H1 (cell line): ENCODE data around the gene SLC26A8. TPM values are rescaled to one million over a fixed set of nuclear protein-coding genes. Genes with fewer than 3 reads are reported as not detected.

Experiments used
- CTCF ChIA-PET: fragments of 300-600 bp; sonication (Branson Sonifier 250); formaldehyde crosslinking; loops from one replicate; lab custom pipeline; 2021; ENCODE audit not compliant: partially characterized antibody; lab: Charles Lee
- POLR2A ChIA-PET: fragments of 300-600 bp; sonication (Branson Sonifier 250); formaldehyde crosslinking; loops from one replicate; lab custom pipeline; 2021; ENCODE audit warnings: inconsistent platforms; ENCODE audit not compliant: partially characterized antibody; lab: Charles Lee
- DNase-seq, 2 experiments: peaks; one replicate each; pipeline versions ENCODE4 v3.0.0 to v3.0.0-alpha.2; 2010 to 2022; ENCODE audit warnings: low spot score in 2 of 2, low read depth in 1 of 2, mixed read lengths in 1 of 2
- FAIRE-seq: peaks from 2 replicates; lab custom pipeline; 2011; peaks lifted over from hg19 to GRCh38; lab: Jason Lieb, UNC
- H2AFZ ChIP-seq: 2 replicates; pipeline ENCODE4 v1.8.1; 2012; ENCODE audit warnings: low read length, inconsistent platforms
- H2AK5ac ChIP-seq: 2 replicates; pipeline ENCODE4 v1.6.1; 2013; ENCODE audit warnings: low read depth, low read length
- H2BK120ac ChIP-seq: replicated peaks from 2 replicates; pipeline ENCODE3; 2013; ENCODE audit warnings: low read depth, low read length, inconsistent platforms
- H2BK12ac ChIP-seq: 2 replicates; pipeline ENCODE4 v1.6.1; 2013; ENCODE audit warnings: low read depth, low read length
- H2BK15ac ChIP-seq: 2 replicates; pipeline ENCODE4 v1.6.1; 2013; ENCODE audit warnings: low read length
- H2BK20ac ChIP-seq: 2 replicates; pipeline ENCODE4 v1.6.1; 2013; ENCODE audit warnings: low read length
- H2BK5ac ChIP-seq: 2 replicates; pipeline ENCODE4 v1.6.1; 2013; ENCODE audit warnings: low read depth, low read length
- H3K14ac ChIP-seq: 2 replicates; pipeline ENCODE4 v1.6.1; 2013; ENCODE audit warnings: inconsistent platforms; ENCODE audit not compliant: insufficient read length
- H3K18ac ChIP-seq: 2 replicates; pipeline ENCODE4 v1.6.1; 2013; ENCODE audit warnings: low read length; ENCODE audit errors: extremely low read depth
- H3K23ac ChIP-seq: 2 replicates; pipeline ENCODE4 v1.6.1; 2013; ENCODE audit warnings: inconsistent platforms; ENCODE audit not compliant: insufficient read length
- H3K23me2 ChIP-seq: 2 replicates; pipeline ENCODE4 v1.6.1; 2013; ENCODE audit warnings: low read depth, low read length
- H3K27ac ChIP-seq: 2 replicates; pipeline ENCODE4 v1.6.1; 2011; ENCODE audit warnings: low read depth, low read length, inconsistent platforms
- H3K27me3 ChIP-seq, 4 experiments: replicated peaks in 1 of 4; 1 replicate in 1 of 4; 2 replicates in 3 of 4; pipeline versions ENCODE4 v1.6.1 to v1.8.1; 2011 to 2013; ENCODE audit warnings: low read length in 3 of 4, mild to moderate bottlenecking in 3 of 4, inconsistent platforms in 2 of 4, mixed read lengths in 2 of 4, moderate library complexity in 1 of 4; ENCODE audit not compliant: control insufficient read depth in 3 of 4, insufficient read depth in 3 of 4; ENCODE audit errors: extremely low read depth in 1 of 4
- H3K36me3 ChIP-seq, 4 experiments: 2 replicates each; pipeline versions ENCODE4 v1.6.1 to v1.8.1; 2011 to 2013; ENCODE audit warnings: mild to moderate bottlenecking in 4 of 4, low read length in 3 of 4, moderate library complexity in 2 of 4, control low read depth in 1 of 4, inconsistent platforms in 1 of 4; ENCODE audit not compliant: insufficient read depth in 4 of 4, control insufficient read depth in 2 of 4
- H3K4ac ChIP-seq: replicated peaks from 2 replicates; pipeline ENCODE3; 2013; ENCODE audit warnings: low read length, low read depth, mixed read lengths, inconsistent platforms; ENCODE audit not compliant: insufficient read length
- H3K4me1 ChIP-seq, 4 experiments: replicated peaks in 1 of 4; 1 replicate in 1 of 4; 2 replicates in 3 of 4; pipeline versions ENCODE4 v1.6.1 to v1.8.1; 2011 to 2013; ENCODE audit warnings: low read length in 3 of 4, inconsistent platforms in 2 of 4, mixed read lengths in 1 of 4; ENCODE audit not compliant: insufficient read depth in 4 of 4, control insufficient read depth in 3 of 4
- H3K4me2 ChIP-seq, 2 experiments: 2 replicates each; pipeline versions ENCODE4 v1.6.1 to v1.8.1; 2011 to 2013; ENCODE audit warnings: low read depth in 2 of 2, low read length in 2 of 2, control low read depth in 1 of 2, inconsistent platforms in 1 of 2, mild to moderate bottlenecking in 1 of 2; ENCODE audit not compliant: insufficient read depth in 1 of 2
- H3K4me3 ChIP-seq, 4 experiments: fragments of 200-600, 300-600 bp in 1 of 4; sonication (generic), shearing (Covaris generic), sonication (Bioruptor Twin) in 1 of 4; 2 replicates each; pipeline versions ENCODE4 v1.5.1 to v1.8.1; 2011 to 2016; ENCODE audit warnings: low read length in 4 of 4, low read depth in 3 of 4, control low read depth in 2 of 4, inconsistent platforms in 2 of 4, mild to moderate bottlenecking in 2 of 4, mixed read lengths in 1 of 4, moderate library complexity in 1 of 4; ENCODE audit not compliant: insufficient read depth in 2 of 4; ENCODE audit errors: extremely low read depth in 1 of 4
- H3K56ac ChIP-seq: replicated peaks from 2 replicates; pipeline ENCODE3; 2013; ENCODE audit warnings: low read depth, mild to moderate bottlenecking, mixed read lengths, low read length, inconsistent platforms; ENCODE audit not compliant: insufficient read length
- H3K79me1 ChIP-seq: 2 replicates; pipeline ENCODE4 v1.6.1; 2013; ENCODE audit warnings: low read depth, low read length, control low read depth
- H3K79me2 ChIP-seq, 2 experiments: 2 replicates each; pipeline versions ENCODE4 v1.6.1 to v1.8.1; 2012 to 2013; ENCODE audit warnings: low read length in 2 of 2, mild to moderate bottlenecking in 2 of 2, inconsistent platforms in 1 of 2; ENCODE audit not compliant: insufficient read depth in 2 of 2, control insufficient read depth in 1 of 2
- H3K9ac ChIP-seq, 4 experiments: replicated peaks in 1 of 4; 1 replicate in 1 of 4; 2 replicates in 3 of 4; pipeline versions ENCODE4 v1.6.1 to v1.8.1; 2011 to 2013; ENCODE audit warnings: low read depth in 3 of 4, low read length in 3 of 4, control low read depth in 2 of 4, mild to moderate bottlenecking in 2 of 4, moderate library complexity in 2 of 4, inconsistent platforms in 1 of 4; ENCODE audit errors: extremely low read depth in 1 of 4
- H3K9me3 ChIP-seq, 2 experiments: 2 replicates each; pipeline versions ENCODE4 v1.6.1 to v1.8.1; 2012 to 2013; ENCODE audit warnings: mild to moderate bottlenecking in 2 of 2, moderate library complexity in 2 of 2, control low read depth in 1 of 2, inconsistent platforms in 1 of 2, low read depth in 1 of 2, low read length in 1 of 2, mixed read lengths in 1 of 2; ENCODE audit not compliant: insufficient read depth in 2 of 2
- H4K20me1 ChIP-seq, 2 experiments: replicated peaks in 1 of 2; 2 replicates each; pipeline versions ENCODE3 to v1.8.1; 2011 to 2013; ENCODE audit warnings: inconsistent platforms in 2 of 2, low read length in 2 of 2, mild to moderate bottlenecking in 1 of 2; ENCODE audit not compliant: insufficient read depth in 2 of 2, control insufficient read depth in 1 of 2
- H4K5ac ChIP-seq: 2 replicates; pipeline ENCODE4 v1.6.1; 2013; ENCODE audit warnings: low read length, low read depth, mixed read lengths, inconsistent platforms; ENCODE audit not compliant: insufficient read length
- H4K8ac ChIP-seq: 2 replicates; pipeline ENCODE4 v1.8.0; 2013; ENCODE audit warnings: mild to moderate bottlenecking, moderate library complexity, low read length, inconsistent platforms; ENCODE audit not compliant: insufficient read depth; ENCODE audit errors: extremely low read depth
- H4K91ac ChIP-seq: replicated peaks from 2 replicates; pipeline ENCODE3; 2013; ENCODE audit warnings: low read length, mixed read lengths, inconsistent platforms; ENCODE audit not compliant: insufficient read length
- CBX5 ChIP-seq: fragments of 300-800, 300-1000 bp; sonication (generic); IDR thresholded peaks from 2 replicates; pipeline ENCODE4 v1.7.1; 2016; ENCODE audit warnings: antibody characterized with exemption, low read length, low read depth
- GTF2F1 ChIP-seq: IDR thresholded peaks from 2 replicates; pipeline ENCODE4 v1.6.1; 2012; ENCODE audit warnings: low read depth, low read length, improper control_type of control experiment, borderline replicate concordance
- HDAC6 ChIP-seq: IDR thresholded peaks from one replicate; pipeline ENCODE4 v1.7.1; 2012; ENCODE audit warnings: low read depth, mild to moderate bottlenecking, inconsistent platforms, low read length, moderate library complexity
- JUND ChIP-seq: IDR thresholded peaks from 2 replicates; pipeline ENCODE4 v1.6.1; 2011; ENCODE audit warnings: mild to moderate bottlenecking, improper control_type of control experiment, low read length
- POU5F1 ChIP-seq: IDR thresholded peaks from 2 replicates; pipeline ENCODE4 v1.6.1; 2011; ENCODE audit warnings: low read depth, mild to moderate bottlenecking, low read length, moderate library complexity
- RBBP5 ChIP-seq: IDR thresholded peaks from 2 replicates; pipeline ENCODE4 v1.7.1; 2012; ENCODE audit warnings: low read depth, mild to moderate bottlenecking, inconsistent platforms, low read length, moderate library complexity, borderline replicate concordance
- RFX5 ChIP-seq: IDR thresholded peaks from 2 replicates; pipeline ENCODE4 v1.6.1; 2011; ENCODE audit warnings: low read depth, low read length, improper control_type of control experiment, borderline replicate concordance
- SP2 ChIP-seq: IDR thresholded peaks from 2 replicates; pipeline ENCODE4 v1.6.1; 2012; ENCODE audit warnings: mild to moderate bottlenecking, low read length, inconsistent platforms
- TEAD4 ChIP-seq: IDR thresholded peaks from 2 replicates; pipeline ENCODE4 v1.6.1; 2012; ENCODE audit warnings: low read depth, low read length, inconsistent platforms, mixed read lengths
- USF2 ChIP-seq: IDR thresholded peaks from 2 replicates; pipeline ENCODE4 v1.6.1; 2011; ENCODE audit warnings: low read length, improper control_type of control experiment
- ZNF274 ChIP-seq: IDR thresholded peaks from 2 replicates; pipeline ENCODE4 v1.7.0; 2012; ENCODE audit warnings: low read length, borderline replicate concordance; ENCODE audit errors: extremely low read depth
- WGBS, 2 experiments: shearing (Covaris generic) in 1 of 2; methylation state at CpG; one replicate each; pipeline versions ENCODE4 v1.1.6 to v1.1.7; 2013 to 2015; ENCODE audit warnings: low lambda C conversion rate in 2 of 2, mixed read lengths in 2 of 2, inconsistent platforms in 1 of 2, low coverage in 1 of 2, missing lambda C conversion rate in 1 of 2; ENCODE audit not compliant: insufficient replicate concordance in 2 of 2, insufficient coverage in 1 of 2, insufficient read length in 1 of 2; ENCODE audit errors: extremely low coverage in 1 of 2, missing lambda C conversion rate in 1 of 2; 5-methylcytosine and 5-hydroxymethylcytosine counted together
- polyA plus RNA-seq, 7 experiments: library from polyadenylated mRNA; depleted of rRNA in 3 of 7; stranded (reverse) in 5 of 7; unstranded in 2 of 7; fragments of >200 nt in 5 of 7; fragments of 200-250 nt in 2 of 7; gene quantifications; 1 replicate in 5 of 7; 2 replicates in 1 of 7; 4 replicates in 1 of 7; pipeline versions ENCODE4 v1.2.1 to v1.2.3, GENCODE V29; 2011 to 2013; ENCODE audit warnings: missing spikeins in 2 of 7, mixed read lengths in 2 of 7
- total RNA-seq: library from RNA; stranded (reverse); fragmentation: NEBNext Ultra II Directional; extraction: Animal tissue kit (Norgen Biotek cat#: 25700); gene quantifications from 2 replicates; pipeline ENCODE4 v1.2.1, GENCODE V29; 2021

The SLC26A8 gene
- total and polyA plus RNA-seq, 2 of the 8 experiments (the other 6 are each of a cell fraction or from before 2014, with no cell fraction given), result 0.56 to 0.57 TPM

- peaks cover 0 to 19% (median 13%) of the 10 kb centered on the region in 4 experiments; a peak in 5 of 7 replicates for H3K4me1 ChIP-seq
- H3K36me3 ChIP-seq, result no peaks in the 10 kb centered on the region
- no peaks in the 10 kb centered on the region for H3K27me3 ChIP-seq
- H3K23me2 ChIP-seq, result peaks cover 15% of the 10 kb centered on the region
- no peak overlapping the region for H2BK12ac ChIP-seq
- H2AK5ac ChIP-seq, result no peak overlapping the region
- POLR2A ChIA-PET, result interaction anchor here (1.4 kb wide), 1 partner anchor 106 kb away, joined by 4 read pairs; no protein-coding TSS in a partner anchor
- WGBS, 2 experiments, result 85% methylated on average over 1 of the region's 1 CpG; no CpG with 5 or more reads in 1 of the 2 experiments
- no peak overlapping the region for H3K14ac ChIP-seq
- H3K79me2 ChIP-seq, result peaks cover 0 to 24% of the 10 kb centered on the region in 2 experiments; a peak in 3 of 4 replicates
- no peak overlapping the region for H2BK120ac ChIP-seq
- no peak overlapping the region for H2BK5ac ChIP-seq
- no peak for DNase-seq
- no peak for TF ChIP-seq RFX5
- no peak for TF ChIP-seq JUND
- TF ChIP-seq HDAC6, result no peak
- no peak for TF ChIP-seq SP2
- TF ChIP-seq POU5F1, result no peak
- TF ChIP-seq CBX5, result no peak
- no peak for TF ChIP-seq ZNF274
- no peak for TF ChIP-seq RBBP5
- no peak for TF ChIP-seq GTF2F1
- TF ChIP-seq TEAD4, result no peak
- no peak for TF ChIP-seq USF2
- TF ChIP-seq, all 59 proteins: peak for 0
- CTCF ChIA-PET, result interaction anchor here (1.0 to 6.1 kb wide), 5 partner anchors 13 to 70 kb away, joined by 3 to 57 read pairs (median 4); no protein-coding TSS in a partner anchor
- Histone ChIP-seq H3K9me3 (no peaks in the 10 kb centered on the region), H2BK15ac (no peak overlapping the region), H3K18ac (no peak overlapping the region), H4K5ac (no peak overlapping the region), H3K4ac (no peak overlapping the region), H3K4me3 (peak overlapping the region in 1 of 4 experiments; percentile 60; a peak in 1 of 8 replicates), H2AFZ (peak overlapping the region; percentile 90; the same call in 1 of the 2 replicates), H4K91ac (no peak overlapping the region), H3K27ac (no peak overlapping the region), H2BK20ac (0 out of 2 replicates have a peak overlapping the region, but pooled peaks have one; percentile 24), H3K4me2 (peak overlapping the region; percentile 25 to 93; a peak in 2 of 4 replicates), H3K23ac (no peak overlapping the region), H4K20me1 (peaks cover 0 to 1% of the 10 kb centered on the region in 2 experiments), H4K8ac (no peak overlapping the region), H3K79me1 (peaks cover 4% of the 10 kb centered on the region; the same call in 1 of the 2 replicates), H3K9ac (no peak overlapping the region), H3K56ac (no peak overlapping the region)
- FAIRE-seq, result no peak
Observed at GRCh38 chr6:36025260-36025931, 955 bp upstream of the SLC26A8 start.
